Measurements from ENCODE around the gene PNPLA7. TPM values are rescaled to one million over a fixed set of nuclear protein-coding genes. Genes with fewer than 3 reads are reported as not detected.

PNPLA7 gene
- total and polyA plus RNA-seq, 2 of the 13 experiments (the other 11 are each of a cell fraction or from before 2014, with no cell fraction given), result 0.42 to 1.5 TPM

DNA sequence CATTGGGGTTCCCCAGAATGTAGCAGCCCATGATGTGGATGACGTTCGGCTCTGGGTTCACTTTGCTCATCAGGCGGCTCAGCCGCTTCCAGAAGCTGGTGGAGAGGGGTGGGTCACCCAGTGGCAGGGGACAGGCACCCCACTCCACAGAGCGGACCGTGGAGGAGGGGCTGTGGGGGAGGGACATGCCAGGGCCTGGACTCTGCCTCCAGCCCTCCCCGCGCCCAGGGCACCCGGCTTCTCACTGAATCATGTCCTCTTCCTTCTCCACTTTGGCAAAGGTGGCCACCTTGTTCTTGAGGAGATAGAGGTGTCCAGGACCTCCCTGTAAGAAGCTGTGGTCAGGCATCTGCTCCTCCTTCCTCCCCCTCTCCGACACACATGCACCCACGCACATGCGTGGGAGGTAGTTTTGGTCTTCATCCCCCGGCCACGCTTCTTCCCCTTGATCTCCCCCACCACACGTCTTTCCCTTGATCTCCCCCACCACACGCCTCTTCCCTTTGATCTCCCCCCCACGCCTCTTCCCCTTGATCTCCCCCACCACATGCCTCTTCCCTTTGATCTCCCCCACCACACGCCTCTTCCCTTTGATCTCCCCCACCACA lies 100.2 kb downstream of the PNPLA7 start (continued):
- TF ChIP-seq, protein P1, sequence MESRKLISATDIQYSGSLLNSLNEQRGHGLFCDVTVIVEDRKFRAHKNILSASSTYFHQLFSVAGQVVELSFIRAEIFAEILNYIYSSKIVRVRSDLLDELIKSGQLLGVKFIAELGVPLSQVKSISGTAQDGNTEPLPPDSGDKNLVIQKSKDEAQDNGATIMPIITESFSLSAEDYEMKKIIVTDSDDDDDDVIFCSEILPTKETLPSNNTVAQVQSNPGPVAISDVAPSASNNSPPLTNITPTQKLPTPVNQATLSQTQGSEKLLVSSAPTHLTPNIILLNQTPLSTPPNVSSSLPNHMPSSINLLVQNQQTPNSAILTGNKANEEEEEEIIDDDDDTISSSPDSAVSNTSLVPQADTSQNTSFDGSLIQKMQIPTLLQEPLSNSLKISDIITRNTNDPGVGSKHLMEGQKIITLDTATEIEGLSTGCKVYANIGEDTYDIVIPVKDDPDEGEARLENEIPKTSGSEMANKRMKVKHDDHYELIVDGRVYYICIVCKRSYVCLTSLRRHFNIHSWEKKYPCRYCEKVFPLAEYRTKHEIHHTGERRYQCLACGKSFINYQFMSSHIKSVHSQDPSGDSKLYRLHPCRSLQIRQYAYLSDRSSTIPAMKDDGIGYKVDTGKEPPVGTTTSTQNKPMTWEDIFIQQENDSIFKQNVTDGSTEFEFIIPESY (CRISPR knock-in tag; IDR thresholded peaks at IDR 0.05), result 0 out of 2 replicates have a peak, but pooled peaks have one; percentile 21
- no peak for TF ChIP-seq NFKBIZ (CRISPR knock-in tag; IDR thresholded peaks at IDR 0.05)
- TF ChIP-seq ZNF674 (CRISPR knock-in tag; IDR thresholded peaks at IDR 0.05; ENCODE audit: low read depth), result no peak
- no peak for TF ChIP-seq ZZZ3 (CRISPR knock-in tag; IDR thresholded peaks at IDR 0.05; ENCODE audit: borderline replicate concordance)
- no peak for TF ChIP-seq THAP11 (CRISPR knock-in tag; IDR thresholded peaks at IDR 0.05)
- 0 out of 4 replicates have a peak, but pooled peaks of 1 of the 2 experiments have one; percentile 23 for TF ChIP-seq EP300 (IDR thresholded peaks at IDR 0.05; ENCODE audit: low read depth in 2 of 2, low read length in 2 of 2)
- no peak for TF ChIP-seq EP300 (CRISPR knock-in tag; IDR thresholded peaks at IDR 0.05; ENCODE audit: borderline replicate concordance)
- peak; percentile 15 for TF ChIP-seq HNRNPK (IDR thresholded peaks at IDR 0.05; ENCODE audit: low read depth, low read length, poor library complexity, severe bottlenecking)
- TF ChIP-seq, protein P2, sequence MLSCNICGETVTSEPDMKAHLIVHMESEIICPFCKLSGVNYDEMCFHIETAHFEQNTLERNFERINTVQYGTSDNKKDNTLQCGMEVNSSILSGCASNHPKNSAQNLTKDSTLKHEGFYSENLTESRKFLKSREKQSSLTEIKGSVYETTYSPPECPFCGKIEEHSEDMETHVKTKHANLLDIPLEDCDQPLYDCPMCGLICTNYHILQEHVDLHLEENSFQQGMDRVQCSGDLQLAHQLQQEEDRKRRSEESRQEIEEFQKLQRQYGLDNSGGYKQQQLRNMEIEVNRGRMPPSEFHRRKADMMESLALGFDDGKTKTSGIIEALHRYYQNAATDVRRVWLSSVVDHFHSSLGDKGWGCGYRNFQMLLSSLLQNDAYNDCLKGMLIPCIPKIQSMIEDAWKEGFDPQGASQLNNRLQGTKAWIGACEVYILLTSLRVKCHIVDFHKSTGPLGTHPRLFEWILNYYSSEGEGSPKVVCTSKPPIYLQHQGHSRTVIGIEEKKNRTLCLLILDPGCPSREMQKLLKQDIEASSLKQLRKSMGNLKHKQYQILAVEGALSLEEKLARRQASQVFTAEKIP (CRISPR knock-in tag; IDR thresholded peaks at IDR 0.05; ENCODE audit: borderline replicate concordance), result no peak
- TF ChIP-seq LCORL (IDR thresholded peaks at IDR 0.05), result no peak
- TF ChIP-seq LCORL (CRISPR knock-in tag; IDR thresholded peaks at IDR 0.05), result no peak
- TF ChIP-seq BHLHE40 (IDR thresholded peaks at IDR 0.05; ENCODE audit: low read length), result 0 out of 2 replicates have a peak, but pooled peaks have one; percentile 35
- TF ChIP-seq ZNF607 (CRISPR knock-in tag; IDR thresholded peaks at IDR 0.05; ENCODE audit: borderline replicate concordance), result no peak
- TF ChIP-seq ZNF850 (CRISPR knock-in tag; conservative IDR thresholded peaks at IDR 0.05), result no peak
- TF ChIP-seq, protein P3, sequence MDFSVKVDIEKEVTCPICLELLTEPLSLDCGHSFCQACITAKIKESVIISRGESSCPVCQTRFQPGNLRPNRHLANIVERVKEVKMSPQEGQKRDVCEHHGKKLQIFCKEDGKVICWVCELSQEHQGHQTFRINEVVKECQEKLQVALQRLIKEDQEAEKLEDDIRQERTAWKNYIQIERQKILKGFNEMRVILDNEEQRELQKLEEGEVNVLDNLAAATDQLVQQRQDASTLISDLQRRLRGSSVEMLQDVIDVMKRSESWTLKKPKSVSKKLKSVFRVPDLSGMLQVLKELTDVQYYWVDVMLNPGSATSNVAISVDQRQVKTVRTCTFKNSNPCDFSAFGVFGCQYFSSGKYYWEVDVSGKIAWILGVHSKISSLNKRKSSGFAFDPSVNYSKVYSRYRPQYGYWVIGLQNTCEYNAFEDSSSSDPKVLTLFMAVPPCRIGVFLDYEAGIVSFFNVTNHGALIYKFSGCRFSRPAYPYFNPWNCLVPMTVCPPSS (IDR thresholded peaks at IDR 0.05), result no peak
- TF ChIP-seq CREB1 (IDR thresholded peaks at IDR 0.05), result no peak
- no peak for TF ChIP-seq CREB1 (CRISPR knock-in tag; IDR thresholded peaks at IDR 0.05)
- TF ChIP-seq ZBTB38 (CRISPR knock-in tag; IDR thresholded peaks at IDR 0.05), result peak; percentile 30; the same call in 1 of the 2 replicates
- TF ChIP-seq KDM6A (CRISPR knock-in tag; IDR thresholded peaks at IDR 0.05; ENCODE audit: low read depth), result no peak
- no peak for TF ChIP-seq PHF20 (CRISPR knock-in tag; IDR thresholded peaks at IDR 0.05)
- peak; percentile 37; the same call in 1 of the 2 replicates for TF ChIP-seq CREM (IDR thresholded peaks at IDR 0.05)
- TF ChIP-seq CREM (CRISPR knock-in tag; IDR thresholded peaks at IDR 0.05), result no peak

Data from HepG2 (cell line).